Bronchus fibroblast of lung (primary cell): ENCODE results near the gene PRXL2B. TPM values are rescaled to one million over a fixed set of nuclear protein-coding genes. Genes with fewer than 3 reads are reported as not detected.

Experiments
- total RNA-seq: library from RNA; depleted of rRNA; stranded (reverse); fragments of >200 nt; gene quantifications from 2 replicates; pipeline ENCODE4 v1.2.3, GENCODE V29; 2015

PRXL2B gene, protein sequence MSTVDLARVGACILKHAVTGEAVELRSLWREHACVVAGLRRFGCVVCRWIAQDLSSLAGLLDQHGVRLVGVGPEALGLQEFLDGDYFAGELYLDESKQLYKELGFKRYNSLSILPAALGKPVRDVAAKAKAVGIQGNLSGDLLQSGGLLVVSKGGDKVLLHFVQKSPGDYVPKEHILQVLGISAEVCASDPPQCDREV
- total RNA-seq = 22.0 and 25.0 TPM in 2 replicates

DNA sequence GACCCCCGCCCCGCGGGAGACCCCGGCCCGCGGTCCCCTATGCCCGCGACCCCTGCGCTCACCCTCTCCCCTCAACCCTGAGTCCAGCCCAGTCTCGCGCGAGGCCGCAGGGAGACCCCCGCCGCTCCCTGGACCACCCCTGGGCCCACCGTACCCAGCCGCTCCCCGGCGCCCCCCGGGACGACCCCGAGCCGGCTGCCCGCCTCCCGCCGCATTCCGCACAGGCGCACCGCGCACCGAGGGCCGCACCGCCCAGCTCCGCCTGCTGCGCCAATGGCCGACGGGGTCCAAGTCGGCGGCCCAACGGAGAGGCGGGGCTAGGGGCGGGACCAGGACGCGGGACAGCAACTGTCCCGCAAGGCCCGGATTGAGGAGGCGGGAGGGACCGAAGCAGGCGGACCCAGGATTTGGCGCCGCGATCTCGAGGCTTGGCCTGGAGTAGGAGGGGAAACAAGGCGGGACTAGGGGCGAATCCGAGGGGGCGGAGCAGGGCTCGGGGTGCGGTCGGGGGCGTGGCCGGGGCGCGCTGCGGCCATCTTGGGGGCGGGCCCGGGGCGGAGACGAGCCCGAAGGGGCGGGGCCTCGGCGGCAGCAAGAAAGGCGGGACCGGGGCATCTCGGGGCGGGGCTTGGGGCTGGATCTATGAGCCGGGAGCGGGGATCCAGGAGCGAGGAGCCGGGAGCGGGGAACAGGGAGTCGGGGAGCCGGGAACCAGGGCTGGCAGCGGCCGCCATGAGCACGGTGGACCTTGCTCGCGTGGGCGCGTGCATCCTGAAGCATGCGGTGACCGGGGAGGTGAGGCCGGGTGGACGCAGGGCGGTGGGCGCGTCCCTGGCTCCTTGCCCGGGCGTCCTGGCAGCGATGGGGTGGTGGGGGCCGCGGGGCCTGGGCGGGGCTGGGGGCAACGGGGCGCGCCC is at the start of gene PRXL2B:
PRXL2B (plus strand) TSS at position 624 of the 917 bp plus-strand sequence; CDS start at position 733, 109 bp downstream.

DNA sequence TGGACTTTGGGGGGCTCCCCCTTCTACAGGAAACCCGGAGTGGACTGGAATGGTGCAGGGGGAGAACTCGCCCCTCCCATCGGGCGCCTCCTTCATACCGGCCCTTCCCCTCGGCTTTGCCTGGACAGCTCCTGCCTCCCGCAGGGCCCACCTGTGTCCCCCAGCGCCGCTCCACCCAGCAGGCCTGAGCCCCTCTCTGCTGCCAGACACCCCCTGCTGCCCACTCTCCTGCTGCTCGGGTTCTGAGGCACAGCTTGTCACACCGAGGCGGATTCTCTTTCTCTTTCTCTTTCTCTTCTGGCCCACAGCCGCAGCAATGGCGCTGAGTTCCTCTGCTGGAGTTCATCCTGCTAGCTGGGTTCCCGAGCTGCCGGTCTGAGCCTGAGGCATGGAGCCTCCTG is 30.3 kb upstream of the PRXL2B start, which contains the start of gene TNFRSF14:
TNFRSF14 (plus strand) TSS at position 95 of the 401 bp plus-strand sequence; CDS start at position 389, 294 bp downstream.

DNA sequence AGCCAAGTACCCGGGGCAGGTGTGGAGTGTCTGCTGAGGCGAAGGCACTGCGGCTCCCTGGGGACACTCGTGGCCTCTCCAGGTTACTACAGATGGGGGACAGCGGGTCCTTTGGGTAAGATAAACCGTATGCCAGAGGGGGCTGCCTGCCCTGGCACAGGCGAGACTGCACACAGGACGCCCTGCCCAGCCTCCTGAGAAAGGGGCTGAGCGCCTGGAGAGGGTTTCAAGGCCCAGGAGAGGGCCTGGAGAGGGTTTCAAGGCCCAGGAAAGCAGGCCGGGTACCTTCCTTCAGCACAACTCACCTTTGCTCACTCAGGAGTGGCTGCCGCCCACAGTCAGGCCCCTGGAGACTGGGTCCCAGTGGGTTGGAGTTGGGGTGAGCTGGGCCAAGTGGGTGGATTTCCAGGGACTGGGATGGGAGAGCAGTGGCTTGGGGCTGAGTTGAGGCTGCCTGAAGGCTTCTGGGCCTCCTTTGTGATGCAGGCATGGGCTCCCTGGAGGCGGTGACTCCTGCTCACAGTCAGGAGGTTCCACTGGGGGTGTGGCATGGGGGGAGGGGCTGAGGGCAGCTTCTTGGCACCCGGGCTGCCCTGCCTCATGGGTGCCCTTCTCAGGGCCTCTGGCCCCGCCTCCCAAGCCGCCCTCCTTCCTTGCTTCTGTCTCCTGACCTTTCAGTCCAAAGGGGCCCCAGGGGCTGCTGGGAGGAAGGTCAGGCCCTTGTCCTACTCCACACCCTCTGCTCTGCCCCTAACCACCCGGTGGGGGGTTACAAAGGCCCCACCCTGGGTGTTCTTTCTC is 46.2 kb downstream of the PRXL2B start, which contains the start of gene MMEL1:
MMEL1 (minus strand) TSS at position 456 of the 801 bp plus-strand sequence. CDS start 3,532 bp downstream, outside the sequence.

Other genes starting within 250 kb of the PRXL2B start
- gene MORN1, start 195.2 kb upstream of the PRXL2B start, total RNA-seq = 3.7 and 4.0 TPM in 2 replicates
- 79.7 and 82.0 TPM in 2 replicates for gene RER1, start 194.9 kb upstream of the PRXL2B start, total RNA-seq
- gene PEX10, start 174.2 kb upstream of the PRXL2B start, total RNA-seq = 28.4 and 33.0 TPM in 2 replicates
- under 0.01 and 0.15 TPM in 2 replicates for gene PLCH2, start 110.5 kb upstream of the PRXL2B start, total RNA-seq
- 24.9 and 25.6 TPM in 2 replicates for gene PANK4, start 60.2 kb upstream of the PRXL2B start, total RNA-seq
- not detected in 2 replicates for gene HES5, start 56.5 kb upstream of the PRXL2B start, total RNA-seq
- gene TNFRSF14, start 30.4 kb upstream of the PRXL2B start, total RNA-seq = 4.5 and 7.7 TPM in 2 replicates
- not detected in 2 replicates for gene MMEL1, start 46.2 kb downstream of the PRXL2B start, total RNA-seq
- 0.15 and 0.17 TPM in 2 replicates for gene TTC34, start 214.9 kb downstream of the PRXL2B start, total RNA-seq